Measurements from ENCODE around the gene ZNF491. TPM values are rescaled to one million over a fixed set of nuclear protein-coding genes. Genes with fewer than 3 reads are reported as not detected.
"Not testable (repeated sequence)": the region's sequence is repeated elsewhere in the genome, so short reads cannot be mapped to it uniquely, and the experiment has no call there.

ZNF491 gene
- total RNA-seq, 2 donors from 2014 or later = 0.26 to 0.60 TPM

GRCh38 chr19:11828957-11829876 lies 30.9 kb downstream of the ZNF491 start:
- H3K9me3 ChIP-seq (ENCODE audit: control insufficient read depth, low read length, poor library complexity, severe bottlenecking) = peaks cover 44% of the 10 kb centered on the region
- H3K27ac Mint-ChIP-seq; H3K27me3 Mint-ChIP-seq; H3K4me1 Mint-ChIP-seq; H3K4me3 Mint-ChIP-seq; DNase-seq; H3K36me3 Mint-ChIP-seq (ENCODE audit: low read depth); ATAC-seq: not testable (repeated sequence)

- ATAC-seq (no peak), DNase-seq (no peak)
- Mint-ChIP-seq H3K27me3 (no peaks in the 10 kb centered on the region), H3K4me3 (no peak overlapping the region), H3K4me1 (no peaks in the 10 kb centered on the region), H3K36me3 (ENCODE audit: low read depth) (peaks cover 2% of the 10 kb centered on the region), H3K27ac (no peak overlapping the region)
- H3K9me3 ChIP-seq (ENCODE audit: control insufficient read depth, low read length, poor library complexity, severe bottlenecking) = peaks cover 41% of the 10 kb centered on the region
Observed at GRCh38 chr19:11832253-11832912, 34.1 kb downstream of the ZNF491 start.

DNA sequence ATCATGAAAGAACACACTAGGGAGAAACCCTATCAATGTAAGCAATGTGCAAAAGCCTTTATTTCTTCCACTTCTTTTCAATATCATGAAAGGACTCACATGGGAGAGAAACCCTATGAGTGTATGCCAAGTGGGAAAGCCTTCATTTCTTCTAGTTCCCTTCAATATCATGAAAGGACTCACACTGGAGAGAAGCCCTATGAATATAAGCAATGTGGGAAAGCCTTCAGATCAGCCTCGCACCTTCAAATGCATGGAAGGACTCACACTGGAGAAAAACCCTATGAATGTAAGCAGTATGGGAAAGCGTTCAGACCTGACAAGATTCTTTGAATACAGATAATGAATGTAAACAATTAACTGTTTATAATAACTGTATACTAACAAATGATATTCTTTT lies 35.2 kb downstream of the ZNF491 start:
- ATAC-seq (no peak), DNase-seq (no peak)
- Mint-ChIP-seq H3K4me3 (no peak overlapping the region), H3K4me1 (no peaks in the 10 kb centered on the region), H3K27me3 (no peaks in the 10 kb centered on the region), H3K27ac (no peak overlapping the region), H3K36me3 (ENCODE audit: low read depth) (peaks cover 2% of the 10 kb centered on the region)
- peaks cover 41% of the 10 kb centered on the region for H3K9me3 ChIP-seq (ENCODE audit: control insufficient read depth, low read length, poor library complexity, severe bottlenecking)

GRCh38 chr19:11835626-11836066 lies 37.3 kb downstream of the ZNF491 start:
- not testable (repeated sequence) for H3K27me3 Mint-ChIP-seq; DNase-seq; H3K4me1 Mint-ChIP-seq; H3K4me3 Mint-ChIP-seq; H3K36me3 Mint-ChIP-seq (ENCODE audit: low read depth); ATAC-seq; H3K27ac Mint-ChIP-seq
- H3K9me3 ChIP-seq (ENCODE audit: control insufficient read depth, low read length, poor library complexity, severe bottlenecking) = peaks cover 34% of the 10 kb centered on the region

DNA sequence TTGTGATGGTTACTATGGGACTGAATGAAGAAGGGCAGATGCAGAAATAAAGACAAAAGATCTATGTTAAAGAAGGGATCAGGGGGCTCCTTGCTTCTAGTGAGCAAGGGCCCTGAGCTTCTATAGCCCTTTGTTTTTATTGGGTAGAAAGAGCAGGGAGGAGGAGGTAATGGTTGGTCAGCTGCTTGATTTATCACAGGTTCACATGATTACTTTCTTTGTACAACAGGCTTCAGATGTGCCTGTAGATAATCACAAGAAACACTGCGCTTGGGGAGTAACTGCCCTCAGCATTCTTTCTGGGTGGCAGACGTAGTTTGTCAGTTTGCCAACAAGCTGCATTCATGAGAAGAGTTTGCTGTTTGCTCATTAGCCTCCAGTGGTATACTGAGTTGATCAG lies 45.4 kb downstream of the ZNF491 start:
- Mint-ChIP-seq H3K27me3 (no peaks in the 10 kb centered on the region), H3K4me3 (no peak overlapping the region), H3K4me1 (peaks cover 4% of the 10 kb centered on the region), H3K27ac (no peak overlapping the region), H3K36me3 (ENCODE audit: low read depth) (no peaks in the 10 kb centered on the region)
- ATAC-seq (no peak), DNase-seq (no peak)
- H3K9me3 ChIP-seq (ENCODE audit: control insufficient read depth, low read length, poor library complexity, severe bottlenecking) = no peaks in the 10 kb centered on the region

DNA sequence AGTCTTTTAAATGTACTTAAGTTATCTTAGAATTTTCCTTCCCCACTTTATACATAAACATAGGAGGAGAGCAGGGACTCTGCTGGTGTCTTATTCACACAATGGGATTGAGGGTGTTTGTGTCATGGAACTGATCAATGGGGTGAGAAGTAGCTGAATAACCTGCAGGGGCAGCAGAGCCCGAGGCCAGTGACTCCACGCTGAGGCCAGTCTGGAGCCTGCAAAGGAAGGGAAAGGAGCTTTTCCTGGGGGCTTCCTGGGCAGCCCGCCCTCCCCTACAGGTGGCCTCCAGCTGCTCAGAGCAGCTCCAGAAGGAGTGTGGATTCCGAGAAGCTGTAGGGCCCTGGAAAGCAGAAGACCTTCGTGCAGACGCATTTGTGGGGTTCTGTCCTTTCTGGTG lies 49.3 kb downstream of the ZNF491 start:
- not testable (repeated sequence) for DNase-seq; H3K36me3 Mint-ChIP-seq (ENCODE audit: low read depth); H3K27me3 Mint-ChIP-seq; H3K4me1 Mint-ChIP-seq; H3K4me3 Mint-ChIP-seq; H3K9me3 ChIP-seq (ENCODE audit: control insufficient read depth, low read length, poor library complexity, severe bottlenecking); ATAC-seq
- peak overlapping the region; percentile 49 for H3K27ac Mint-ChIP-seq

DNA sequence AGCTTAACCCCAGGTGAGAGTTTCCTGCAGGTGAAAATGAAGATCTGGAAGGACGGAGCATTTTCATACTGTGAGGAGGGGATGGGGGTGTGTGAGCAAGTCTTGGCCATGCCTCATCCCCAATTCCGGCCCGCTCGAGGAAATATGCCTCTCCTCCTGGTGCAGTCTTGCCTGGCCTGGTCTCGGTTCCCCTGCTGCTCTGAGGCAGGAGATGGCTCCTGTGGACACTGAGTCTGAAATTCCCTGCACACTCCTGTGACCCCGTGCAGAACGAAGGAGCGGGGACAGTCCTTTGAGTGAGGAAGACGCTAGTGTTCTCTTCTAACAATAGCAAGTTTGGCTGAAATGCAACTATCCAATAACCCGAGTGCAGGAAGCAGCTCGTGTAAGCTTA lies 49.9 kb downstream of the ZNF491 start:
- Mint-ChIP-seq H3K4me3 (peak overlapping the region; percentile 92), H3K36me3 (ENCODE audit: low read depth) (no peaks in the 10 kb centered on the region), H3K27me3 (no peaks in the 10 kb centered on the region), H3K4me1 (peaks cover 8% of the 10 kb centered on the region), H3K27ac (peak overlapping the region; percentile 49)
- DNase-seq (no peak), ATAC-seq (no peak)
- no peaks in the 10 kb centered on the region for H3K9me3 ChIP-seq (ENCODE audit: control insufficient read depth, low read length, poor library complexity, severe bottlenecking)

DNA sequence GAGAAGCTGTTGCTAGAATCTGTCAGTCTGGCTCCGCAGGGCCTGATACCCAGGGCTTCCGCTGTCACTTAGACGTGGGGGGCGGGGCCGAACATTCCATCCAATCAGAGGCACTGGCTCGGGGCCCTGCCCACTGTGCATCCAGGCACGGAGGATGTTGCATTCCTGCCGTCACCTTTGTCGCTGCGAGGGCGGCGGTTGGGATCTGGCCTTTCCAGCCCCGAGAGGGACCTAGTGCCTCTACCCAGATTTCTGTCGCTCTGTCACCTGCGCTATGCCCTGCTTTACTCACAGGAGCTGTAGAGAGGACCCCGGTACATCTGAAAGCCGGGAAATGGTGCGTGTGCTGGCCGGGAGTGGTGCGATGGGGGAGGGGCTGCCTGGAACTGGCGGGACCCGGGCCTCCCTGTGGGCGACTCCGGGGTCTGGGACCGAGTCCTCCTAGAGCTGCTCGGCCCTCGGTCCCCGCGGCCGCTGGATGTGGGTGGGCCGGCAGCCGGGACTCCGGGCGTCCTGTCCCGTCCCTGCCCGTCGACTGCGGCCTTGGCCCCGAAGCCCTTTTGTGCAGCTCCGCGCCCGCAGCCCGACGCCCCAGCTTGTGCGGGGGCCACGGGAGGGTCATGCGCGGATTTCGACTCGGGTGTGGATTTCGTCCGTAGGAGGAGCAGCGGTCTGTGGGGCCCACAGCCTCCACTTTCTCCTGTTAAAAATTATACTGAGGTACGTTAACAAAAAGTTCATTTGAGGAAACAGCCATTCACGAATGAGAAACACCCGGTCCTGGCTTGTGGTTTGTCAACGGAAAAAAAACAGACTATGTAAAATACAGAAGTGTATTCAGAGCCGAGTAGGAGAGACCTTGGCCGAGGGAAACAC lies 50.5 kb downstream of the ZNF491 start, which contains the start of gene ZNF439:
Gene ZNF439, plus strand, starts transcription at position 133 of the 876 bp plus-strand sequence. Its CDS starts 142 bp downstream, at position 275.
- no peaks in the 10 kb centered on the region for H3K9me3 ChIP-seq (ENCODE audit: control insufficient read depth, low read length, poor library complexity, severe bottlenecking)
- H3K4me3 Mint-ChIP-seq = peak within 1 kb of the TSS; percentile 92
- H3K27me3 Mint-ChIP-seq = no peaks in the 10 kb centered on the region
- peak within 1 kb of the TSS; percentile 49 for H3K27ac Mint-ChIP-seq
- H3K4me1 Mint-ChIP-seq = peaks cover 8% of the 10 kb centered on the region
- ATAC-seq = peak; percentile 100
- H3K36me3 Mint-ChIP-seq (ENCODE audit: low read depth) = no peaks in the 10 kb centered on the region
- DNase-seq = peak; percentile 70 to 75 (median 73)

- not testable (repeated sequence) for ATAC-seq; H3K4me3 Mint-ChIP-seq; H3K27me3 Mint-ChIP-seq; DNase-seq; H3K4me1 Mint-ChIP-seq; H3K36me3 Mint-ChIP-seq (ENCODE audit: low read depth); H3K9me3 ChIP-seq (ENCODE audit: control insufficient read depth, low read length, poor library complexity, severe bottlenecking); H3K27ac Mint-ChIP-seq
Observed at GRCh38 chr19:11850289-11850688, 52.0 kb downstream of the ZNF491 start.

- Mint-ChIP-seq H3K27me3 (no peaks in the 10 kb centered on the region), H3K36me3 (ENCODE audit: low read depth) (peaks cover 3% of the 10 kb centered on the region), H3K27ac (no peak overlapping the region), H3K4me1 (peaks cover 9% of the 10 kb centered on the region), H3K4me3 (no peak overlapping the region)
- no peaks in the 10 kb centered on the region for H3K9me3 ChIP-seq (ENCODE audit: control insufficient read depth, low read length, poor library complexity, severe bottlenecking)
- ATAC-seq (no peak), DNase-seq (no peak)
Observed at GRCh38 chr19:11853358-11853757, 55.0 kb downstream of the ZNF491 start.

DNA sequence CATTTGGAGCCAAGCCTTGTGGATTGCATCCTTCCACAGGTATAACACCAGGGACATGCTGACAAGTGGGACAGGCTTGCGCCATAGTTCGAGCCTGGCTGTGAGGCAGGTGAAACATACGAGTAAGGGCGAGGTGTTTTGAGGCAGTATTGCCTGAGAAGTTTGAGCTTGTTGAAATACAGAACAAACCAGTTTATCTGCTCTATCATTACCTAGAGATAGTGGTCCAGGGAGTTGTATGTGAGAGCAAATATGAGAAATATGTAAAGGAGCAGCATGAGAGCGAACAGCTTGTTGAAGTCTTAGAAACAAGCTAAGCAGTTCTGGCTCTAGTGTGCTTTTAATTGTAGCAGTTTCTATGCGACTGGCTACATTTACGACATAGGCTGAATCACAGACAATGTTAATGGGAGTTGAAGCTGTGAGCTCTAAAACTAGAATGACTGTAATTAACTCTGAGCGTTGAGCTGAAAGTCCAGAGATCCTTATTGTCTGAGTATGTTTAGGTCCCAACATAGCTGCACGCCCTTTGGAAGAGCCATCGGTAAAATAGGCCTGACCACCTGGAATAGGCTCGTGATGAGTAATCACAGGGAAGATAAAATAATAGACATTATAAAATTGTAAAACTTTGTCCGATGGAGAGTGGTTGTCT lies 58.4 kb downstream of the ZNF491 start:
- Mint-ChIP-seq H3K27me3 (no peaks in the 10 kb centered on the region), H3K27ac (no peak overlapping the region), H3K4me1 (peaks cover 3% of the 10 kb centered on the region), H3K4me3 (no peak overlapping the region), H3K36me3 (ENCODE audit: low read depth) (peaks cover 3% of the 10 kb centered on the region)
- H3K9me3 ChIP-seq (ENCODE audit: control insufficient read depth, low read length, poor library complexity, severe bottlenecking) = peaks cover 1% of the 10 kb centered on the region
- ATAC-seq (no peak), DNase-seq (no peak)

Measured in T-helper 17 cell (primary cell).